ENCODE measurements around the gene LLPH. TPM values are rescaled to one million over a fixed set of nuclear protein-coding genes. Genes with fewer than 3 reads are reported as not detected.

Gene LLPH
- polyA plus RNA-seq, 1 experiment, result 25.7 TPM

DNA sequence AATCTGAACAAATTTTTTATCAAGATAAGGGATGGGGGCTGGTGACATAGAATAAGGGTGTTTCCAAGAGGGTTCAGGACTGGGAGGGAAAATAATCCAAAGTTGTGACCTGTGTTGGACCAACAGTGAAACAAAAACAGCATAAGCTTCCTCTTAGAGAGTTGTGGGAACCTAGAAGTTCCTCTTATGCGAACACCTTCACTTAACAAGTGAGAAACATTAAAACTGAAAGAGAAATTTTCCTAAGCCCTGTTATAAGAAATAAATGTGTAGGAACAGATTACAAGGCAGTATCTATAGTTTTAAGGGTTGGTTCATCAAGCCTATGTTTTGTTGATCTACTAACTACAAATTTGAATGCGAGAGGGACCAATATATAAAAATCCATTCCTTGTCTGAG is 58.4 kb downstream of the LLPH start:
- DNase-seq (ENCODE audit: low read depth, low spot score), result no peak

DNA sequence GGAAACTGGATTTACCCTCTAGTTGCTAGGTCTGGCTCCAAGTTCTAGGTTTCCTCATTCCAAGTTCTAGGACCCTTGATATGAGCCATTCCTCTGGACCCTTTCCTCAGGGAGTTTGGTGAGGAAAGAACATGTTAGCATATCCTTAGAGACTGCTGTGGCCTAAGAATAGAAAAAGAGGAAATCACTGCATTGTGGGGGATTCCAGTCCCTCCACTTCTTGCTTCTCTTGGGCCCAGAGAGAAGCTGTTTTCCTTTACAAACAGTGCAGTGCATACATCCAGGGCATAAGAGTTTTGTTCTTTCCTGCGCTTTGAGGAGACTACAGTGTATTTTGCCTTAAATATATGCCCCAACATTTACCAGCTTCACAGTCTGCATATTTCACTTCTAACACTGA is 59.0 kb downstream of the LLPH start:
- Histone ChIP-seq H3K4me3 (ENCODE audit: low read depth, low read length) (no peak overlapping the region), H3K27me3 (ENCODE audit: control insufficient read depth, insufficient read depth, low read length) (peaks cover 7% of the 10 kb centered on the region), H3K27ac (ENCODE audit: low read depth, low read length) (no peak overlapping the region), H3K9me3 (ENCODE audit: control insufficient read depth, insufficient read depth, low read length) (no peaks in the 10 kb centered on the region; the same call in 1 of the 2 replicates)
- DNase-seq (ENCODE audit: low read depth, low spot score), result no peak
- ChIA-PET CTCF (no interaction called here), POLR2A (no interaction called here)
- TF ChIP-seq, protein P1, sequence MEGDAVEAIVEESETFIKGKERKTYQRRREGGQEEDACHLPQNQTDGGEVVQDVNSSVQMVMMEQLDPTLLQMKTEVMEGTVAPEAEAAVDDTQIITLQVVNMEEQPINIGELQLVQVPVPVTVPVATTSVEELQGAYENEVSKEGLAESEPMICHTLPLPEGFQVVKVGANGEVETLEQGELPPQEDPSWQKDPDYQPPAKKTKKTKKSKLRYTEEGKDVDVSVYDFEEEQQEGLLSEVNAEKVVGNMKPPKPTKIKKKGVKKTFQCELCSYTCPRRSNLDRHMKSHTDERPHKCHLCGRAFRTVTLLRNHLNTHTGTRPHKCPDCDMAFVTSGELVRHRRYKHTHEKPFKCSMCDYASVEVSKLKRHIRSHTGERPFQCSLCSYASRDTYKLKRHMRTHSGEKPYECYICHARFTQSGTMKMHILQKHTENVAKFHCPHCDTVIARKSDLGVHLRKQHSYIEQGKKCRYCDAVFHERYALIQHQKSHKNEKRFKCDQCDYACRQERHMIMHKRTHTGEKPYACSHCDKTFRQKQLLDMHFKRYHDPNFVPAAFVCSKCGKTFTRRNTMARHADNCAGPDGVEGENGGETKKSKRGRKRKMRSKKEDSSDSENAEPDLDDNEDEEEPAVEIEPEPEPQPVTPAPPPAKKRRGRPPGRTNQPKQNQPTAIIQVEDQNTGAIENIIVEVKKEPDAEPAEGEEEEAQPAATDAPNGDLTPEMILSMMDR (IDR thresholded peaks at IDR 0.05; ENCODE audit: low read depth, low read length), result no peak

More for the DNA sequence above, 58.4 kb downstream of the LLPH start:
- no peak overlapping the region for H3K4me3 ChIP-seq (ENCODE audit: low read depth, low read length)
- H3K27me3 ChIP-seq (ENCODE audit: control insufficient read depth, insufficient read depth, low read length), result peaks cover 7% of the 10 kb centered on the region
- H3K27ac ChIP-seq (ENCODE audit: low read depth, low read length), result no peak overlapping the region
- POLR2A ChIA-PET, result no interaction called here
- no peaks in the 10 kb centered on the region; the same call in 1 of the 2 replicates for H3K9me3 ChIP-seq (ENCODE audit: control insufficient read depth, insufficient read depth, low read length)
- CTCF ChIA-PET, result no interaction called here
- TF ChIP-seq, protein P1 (IDR thresholded peaks at IDR 0.05; ENCODE audit: low read depth, low read length), result no peak

DNA sequence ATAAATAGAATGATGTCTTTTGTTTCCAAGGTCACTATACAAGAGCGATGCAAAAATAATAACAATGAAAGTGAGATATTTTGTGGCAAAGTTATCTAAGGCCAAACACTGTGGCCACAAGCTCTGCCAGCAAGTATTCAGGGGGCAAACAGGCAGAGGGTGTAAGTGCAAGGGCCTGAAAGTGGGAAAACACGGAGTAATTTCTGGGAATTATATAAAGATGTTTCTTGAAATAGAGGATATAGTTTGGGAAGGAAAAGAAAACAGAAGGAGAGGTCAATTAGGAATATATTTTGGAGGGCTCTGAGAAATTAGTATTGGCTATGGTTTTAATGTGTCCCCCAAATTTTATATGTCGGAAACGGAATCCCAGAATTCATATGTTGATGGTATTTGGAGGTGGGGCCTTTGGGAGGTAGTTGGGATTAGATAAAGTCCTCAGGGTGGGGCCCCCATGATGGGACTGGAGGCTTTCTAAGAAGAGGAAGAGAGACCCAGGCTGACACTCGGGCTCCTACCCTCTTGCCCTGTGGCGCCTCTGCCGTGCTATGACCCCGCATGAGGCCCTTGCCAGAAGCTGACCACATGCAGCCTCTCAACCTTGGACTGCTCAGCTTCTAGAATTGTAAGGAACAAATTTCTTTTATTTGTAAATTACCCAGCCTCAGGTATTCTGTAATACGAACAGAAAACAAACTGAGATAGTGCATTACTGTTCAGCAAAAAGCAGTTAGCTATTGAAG is 60.0 kb downstream of the LLPH start:
- H3K27ac ChIP-seq (ENCODE audit: low read depth, low read length), result no peak overlapping the region
- peaks cover 7% of the 10 kb centered on the region for H3K27me3 ChIP-seq (ENCODE audit: control insufficient read depth, insufficient read depth, low read length)
- TF ChIP-seq, protein P1 (IDR thresholded peaks at IDR 0.05; ENCODE audit: low read depth, low read length), result no peak
- no peaks in the 10 kb centered on the region; the same call in 1 of the 2 replicates for H3K9me3 ChIP-seq (ENCODE audit: control insufficient read depth, insufficient read depth, low read length)
- no peak for DNase-seq (ENCODE audit: low read depth, low spot score)
- ChIA-PET CTCF (interaction anchor here (0.6 kb wide), 1 partner anchor 17 kb away, joined by 6 read pairs; no protein-coding TSS in a partner anchor), POLR2A (no interaction called here)
- no peak overlapping the region for H3K4me3 ChIP-seq (ENCODE audit: low read depth, low read length)

DNA sequence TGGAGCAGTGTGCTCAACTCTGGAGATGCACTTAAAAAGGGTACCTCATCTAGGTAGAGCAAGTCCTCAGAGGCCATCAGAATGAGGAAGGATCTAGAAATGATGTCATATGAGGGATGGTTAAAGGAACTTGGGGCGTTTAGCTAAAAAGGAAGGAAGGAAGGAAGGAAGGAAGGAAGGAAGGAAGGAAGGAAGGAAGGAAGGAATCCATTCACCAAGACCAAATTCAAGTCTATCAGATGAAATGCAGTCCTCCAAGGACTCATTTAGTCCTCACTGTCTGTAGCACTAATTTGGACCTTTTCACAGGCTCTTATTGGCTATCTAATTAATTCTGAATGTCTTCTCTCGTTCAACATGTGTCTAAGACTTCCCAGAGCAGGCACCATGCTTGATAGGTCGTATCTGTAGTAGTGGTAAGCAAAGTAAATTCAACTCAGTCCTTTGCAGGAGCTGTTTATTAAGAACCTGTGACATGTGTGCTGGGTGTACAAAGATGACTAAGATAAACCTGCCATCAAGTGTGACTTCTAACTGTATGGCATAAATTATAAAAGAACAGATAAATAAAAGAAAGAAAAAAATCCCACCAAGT is 63.5 kb downstream of the LLPH start:
- Histone ChIP-seq H3K9me3 (ENCODE audit: control insufficient read depth, insufficient read depth, low read length) (no peaks in the 10 kb centered on the region), H3K27ac (ENCODE audit: low read depth, low read length) (no peak overlapping the region), H3K4me3 (ENCODE audit: low read depth, low read length) (no peak overlapping the region), H3K27me3 (ENCODE audit: control insufficient read depth, insufficient read depth, low read length) (peaks cover 7% of the 10 kb centered on the region)
- POLR2A ChIA-PET, result no interaction called here
- TF ChIP-seq, protein P1 (IDR thresholded peaks at IDR 0.05; ENCODE audit: low read depth, low read length), result no peak
- CTCF ChIA-PET, result interaction anchor here (1.0 kb wide), 1 partner anchor 31 kb away, joined by 3 read pairs; no protein-coding TSS in a partner anchor
- DNase-seq (ENCODE audit: low read depth, low spot score), result no peak

Other genes starting within 250 kb of the LLPH start
- 102 and 140 TPM in 2 replicates for gene TMBIM4, start 39.2 kb upstream of the LLPH start, polyA plus RNA-seq (2011; rRNA removed)
- 2.9 and 3.4 TPM in 2 replicates for gene IRAK3, start 58.5 kb upstream of the LLPH start, polyA plus RNA-seq (2011; rRNA removed)
- 2.0 TPM in 2 replicates for gene HELB, start 171.7 kb upstream of the LLPH start, polyA plus RNA-seq (2011; rRNA removed)

Measured in AG04450 (cell line).